Measurements from ENCODE around the gene CISH. TPM values are rescaled to one million over a fixed set of nuclear protein-coding genes. Genes with fewer than 3 reads are reported as not detected.

The CISH gene
- total and polyA plus RNA-seq, 10 of the 15 experiments (the other 5 are each of a cell fraction or from before 2014, with no cell fraction given): 0.21 to 4.4 (median 1.8) TPM

DNA sequence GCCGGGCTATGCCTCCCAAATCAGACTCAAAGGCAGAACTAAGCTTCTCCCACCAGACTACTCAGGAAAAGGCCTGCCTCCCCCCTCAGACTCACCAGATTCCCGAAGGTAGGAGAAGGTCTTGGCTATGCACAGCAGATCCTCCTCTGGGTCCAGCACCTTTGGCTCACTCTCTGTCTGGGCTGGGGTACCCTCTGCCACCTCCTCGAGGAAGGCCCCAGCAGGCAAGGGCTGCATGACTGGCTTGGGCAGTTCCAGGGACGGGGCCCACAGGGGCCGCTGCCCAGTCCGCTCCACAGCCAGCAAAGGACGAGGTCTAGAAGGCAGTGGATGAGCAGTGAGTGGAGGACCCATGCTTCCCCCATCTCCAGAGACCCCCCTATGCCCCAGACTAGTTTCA is 3.3 kb downstream of the CISH start:
- no peak overlapping the region for H2AFZ ChIP-seq (ENCODE audit: control insufficient read depth, low read depth, low read length)
- H3K4me2 ChIP-seq (ENCODE audit: control insufficient read depth, insufficient read depth): no peak overlapping the region
- RAD21 ChIA-PET (ENCODE audit: unreplicated experiment): interaction anchor here (7.0 to 12.9 kb wide), 2 partner anchors 19 to 37 kb away, joined by 135 to 244 read pairs; partner anchors contain the start of gene HEMK1
- H4K20me1 ChIP-seq (ENCODE audit: control insufficient read depth, insufficient read depth): no peaks in the 10 kb centered on the region
- H3K79me2 ChIP-seq (ENCODE audit: control insufficient read depth, insufficient read depth, low read length): no peaks in the 10 kb centered on the region
- H3K4me1 ChIP-seq (ENCODE audit: control insufficient read depth, insufficient read depth, low read length): peaks cover 21% of the 10 kb centered on the region
- DNase-seq (ENCODE audit: low read depth, low spot score) (no peak), FAIRE-seq (no peak), ATAC-seq (no peak)
- no peaks in the 10 kb centered on the region for H3K9me3 ChIP-seq (replicated peaks; ENCODE audit: control insufficient read depth, insufficient read depth, low read length)
- H3K27ac ChIP-seq (ENCODE audit: control insufficient read depth, insufficient read depth): no peak overlapping the region
- H3K9ac ChIP-seq (ENCODE audit: control insufficient read depth, insufficient read depth, low read length): no peak overlapping the region
- H3K27me3 ChIP-seq (replicated peaks in 1 of 2; ENCODE audit: control insufficient read depth in 2 of 2, insufficient read depth in 2 of 2, low read length in 1 of 2): no peaks in the 10 kb centered on the region
- H3K36me3 ChIP-seq (ENCODE audit: control insufficient read depth in 2 of 2, insufficient read depth in 2 of 2, low read length in 1 of 2): no peaks in the 10 kb centered on the region
- intact Hi-C loops (cut with micrococcal nuclease; ENCODE audit: unreplicated experiment) (no loop called here), in situ Hi-C loops (cut with MboI) (loop anchor here (25.0 kb wide), 1 partner anchor 1079 kb away; no protein-coding TSS in a partner anchor)
- BruUV-seq (replicated peaks): no TSS peak
- 53% methylated on average over 7 of the region's 7 CpGs for WGBS (ENCODE audit: insufficient coverage, insufficient replicate concordance, low lambda C conversion rate, missing lambda C conversion rate)
- SMC1A ChIA-PET (ENCODE audit: uncharacterized antibody, unreplicated experiment): interaction anchor here (11.4 kb wide), 1 partner anchor 18 kb away, joined by 186 read pairs; no protein-coding TSS in a partner anchor
- CTCF ChIA-PET: interaction anchor here (13.6 to 13.9 kb wide), 2 partner anchors 18 to 34 kb away, joined by 317 to 410 read pairs; partner anchors contain the start of gene HEMK1
- POLR2A ChIA-PET: interaction anchor here (1.0 to 5.0 kb wide), 2 partner anchors 14 to 19 kb away, joined by 3 to 54 read pairs; no protein-coding TSS in a partner anchor
- H3K4me3 ChIP-seq: no peak overlapping the region
- no peak for TF ChIP-seq BMI1 (IDR thresholded peaks at IDR 0.05; ENCODE audit: borderline replicate concordance)
- TF ChIP-seq, protein P1, sequence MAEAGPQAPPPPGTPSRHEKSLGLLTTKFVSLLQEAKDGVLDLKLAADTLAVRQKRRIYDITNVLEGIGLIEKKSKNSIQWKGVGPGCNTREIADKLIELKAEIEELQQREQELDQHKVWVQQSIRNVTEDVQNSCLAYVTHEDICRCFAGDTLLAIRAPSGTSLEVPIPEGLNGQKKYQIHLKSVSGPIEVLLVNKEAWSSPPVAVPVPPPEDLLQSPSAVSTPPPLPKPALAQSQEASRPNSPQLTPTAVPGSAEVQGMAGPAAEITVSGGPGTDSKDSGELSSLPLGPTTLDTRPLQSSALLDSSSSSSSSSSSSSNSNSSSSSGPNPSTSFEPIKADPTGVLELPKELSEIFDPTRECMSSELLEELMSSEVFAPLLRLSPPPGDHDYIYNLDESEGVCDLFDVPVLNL (IDR thresholded peaks at IDR 0.05; ENCODE audit: low read depth, low read length): no peak
- TF ChIP-seq, protein P2, sequence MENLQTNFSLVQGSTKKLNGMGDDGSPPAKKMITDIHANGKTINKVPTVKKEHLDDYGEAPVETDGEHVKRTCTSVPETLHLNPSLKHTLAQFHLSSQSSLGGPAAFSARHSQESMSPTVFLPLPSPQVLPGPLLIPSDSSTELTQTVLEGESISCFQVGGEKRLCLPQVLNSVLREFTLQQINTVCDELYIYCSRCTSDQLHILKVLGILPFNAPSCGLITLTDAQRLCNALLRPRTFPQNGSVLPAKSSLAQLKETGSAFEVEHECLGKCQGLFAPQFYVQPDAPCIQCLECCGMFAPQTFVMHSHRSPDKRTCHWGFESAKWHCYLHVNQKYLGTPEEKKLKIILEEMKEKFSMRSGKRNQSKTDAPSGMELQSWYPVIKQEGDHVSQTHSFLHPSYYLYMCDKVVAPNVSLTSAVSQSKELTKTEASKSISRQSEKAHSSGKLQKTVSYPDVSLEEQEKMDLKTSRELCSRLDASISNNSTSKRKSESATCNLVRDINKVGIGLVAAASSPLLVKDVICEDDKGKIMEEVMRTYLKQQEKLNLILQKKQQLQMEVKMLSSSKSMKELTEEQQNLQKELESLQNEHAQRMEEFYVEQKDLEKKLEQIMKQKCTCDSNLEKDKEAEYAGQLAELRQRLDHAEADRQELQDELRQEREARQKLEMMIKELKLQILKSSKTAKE (IDR thresholded peaks at IDR 0.05; ENCODE audit: low read depth, poor library complexity, severe bottlenecking): no peak
- no peak for TF ChIP-seq SP1 (IDR thresholded peaks at IDR 0.05; ENCODE audit: low read depth, low read length)
- TF ChIP-seq, protein P3, sequence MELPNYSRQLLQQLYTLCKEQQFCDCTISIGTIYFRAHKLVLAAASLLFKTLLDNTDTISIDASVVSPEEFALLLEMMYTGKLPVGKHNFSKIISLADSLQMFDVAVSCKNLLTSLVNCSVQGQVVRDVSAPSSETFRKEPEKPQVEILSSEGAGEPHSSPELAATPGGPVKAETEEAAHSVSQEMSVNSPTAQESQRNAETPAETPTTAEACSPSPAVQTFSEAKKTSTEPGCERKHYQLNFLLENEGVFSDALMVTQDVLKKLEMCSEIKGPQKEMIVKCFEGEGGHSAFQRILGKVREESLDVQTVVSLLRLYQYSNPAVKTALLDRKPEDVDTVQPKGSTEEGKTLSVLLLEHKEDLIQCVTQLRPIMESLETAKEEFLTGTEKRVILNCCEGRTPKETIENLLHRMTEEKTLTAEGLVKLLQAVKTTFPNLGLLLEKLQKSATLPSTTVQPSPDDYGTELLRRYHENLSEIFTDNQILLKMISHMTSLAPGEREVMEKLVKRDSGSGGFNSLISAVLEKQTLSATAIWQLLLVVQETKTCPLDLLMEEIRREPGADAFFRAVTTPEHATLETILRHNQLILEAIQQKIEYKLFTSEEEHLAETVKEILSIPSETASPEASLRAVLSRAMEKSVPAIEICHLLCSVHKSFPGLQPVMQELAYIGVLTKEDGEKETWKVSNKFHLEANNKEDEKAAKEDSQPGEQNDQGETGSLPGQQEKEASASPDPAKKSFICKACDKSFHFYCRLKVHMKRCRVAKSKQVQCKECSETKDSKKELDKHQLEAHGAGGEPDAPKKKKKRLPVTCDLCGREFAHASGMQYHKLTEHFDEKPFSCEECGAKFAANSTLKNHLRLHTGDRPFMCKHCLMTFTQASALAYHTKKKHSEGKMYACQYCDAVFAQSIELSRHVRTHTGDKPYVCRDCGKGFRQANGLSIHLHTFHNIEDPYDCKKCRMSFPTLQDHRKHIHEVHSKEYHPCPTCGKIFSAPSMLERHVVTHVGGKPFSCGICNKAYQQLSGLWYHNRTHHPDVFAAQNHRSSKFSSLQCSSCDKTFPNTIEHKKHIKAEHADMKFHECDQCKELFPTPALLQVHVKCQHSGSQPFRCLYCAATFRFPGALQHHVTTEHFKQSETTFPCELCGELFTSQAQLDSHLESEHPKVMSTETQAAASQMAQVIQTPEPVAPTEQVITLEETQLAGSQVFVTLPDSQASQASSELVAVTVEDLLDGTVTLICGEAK (IDR thresholded peaks at IDR 0.05; ENCODE audit: borderline replicate concordance): no peak
- no peak for TF ChIP-seq CREB1 (IDR thresholded peaks at IDR 0.05; ENCODE audit: low read depth)
- TF ChIP-seq ETV6 (conservative IDR thresholded peaks at IDR 0.05 in 1 of 2, IDR thresholded peaks at IDR 0.05 in 1 of 2; ENCODE audit: borderline replicate concordance in 1 of 2, low read depth in 1 of 2): no peak
- TF ChIP-seq CHD1 (IDR thresholded peaks at IDR 0.05; ENCODE audit: low read depth, low read length): no peak
- no peak for TF ChIP-seq KLF5 (IDR thresholded peaks at IDR 0.05; ENCODE audit: partially characterized antibody)
- TF ChIP-seq ZNF384 (IDR thresholded peaks at IDR 0.05; ENCODE audit: borderline replicate concordance, low read depth, low read length): no peak
- TF ChIP-seq SPI1 (IDR thresholded peaks at IDR 0.05; ENCODE audit: borderline replicate concordance, insufficient read depth, low read depth, low read length): no peak
- no peak for TF ChIP-seq CHD4 (IDR thresholded peaks at IDR 0.05)
- TF ChIP-seq LARP7 (IDR thresholded peaks at IDR 0.05): no peak
- TF ChIP-seq MXI1 (IDR thresholded peaks at IDR 0.05; ENCODE audit: low read depth, low read length): no peak
- no peak for TF ChIP-seq TCF12 (IDR thresholded peaks at IDR 0.05; ENCODE audit: low read depth, low read length)
- no peak for TF ChIP-seq NFIC (IDR thresholded peaks at IDR 0.05; ENCODE audit: low read depth, low read length)

Measured in GM12878 (cell line).